HEK293T (cell line): Measurements from ENCODE around the gene MEF2D.

Experiments
- ARNT ChIP-seq: fragments of 450-650 bp; IDR thresholded peaks from 2 replicates; pipeline ENCODE4 v1.6.1; 2017; ENCODE audit warnings: mild to moderate bottlenecking
- BHLHE40 ChIP-seq: fragments of 450-650 bp; IDR thresholded peaks from 2 replicates; pipeline ENCODE4 v1.6.1; 2016; ENCODE audit warnings: mild to moderate bottlenecking, moderate library complexity, borderline replicate concordance
- ELF4 ChIP-seq: fragments of 450-650 bp; IDR thresholded peaks from 2 replicates; pipeline ENCODE4 v1.6.1; 2017; ENCODE audit warnings: antibody characterized with exemption
- SP1 ChIP-seq: fragments of 450-650 bp; IDR thresholded peaks from 2 replicates; pipeline ENCODE4 v1.6.1; 2017

GRCh38 chr1:156484480-156485058 lies 16.0 kb downstream of the MEF2D start:
- no peak for TF ChIP-seq ELF4
- no peak for TF ChIP-seq BHLHE40
- TF ChIP-seq SP1, result no peak
- TF ChIP-seq ARNT, result no peak
